HepG2 (cell line): ENCODE measurements around the gene SCYGR5. TPM values are rescaled to one million over a fixed set of nuclear protein-coding genes. Genes with fewer than 3 reads are reported as not detected.

ENCODE experiments used
- ATAC-seq: fragments of 200-7000 bp; cut with Tn5 transposase; 3 replicates; pipeline ENCODE4 v1.9.1; 2020; ENCODE audit warnings: mild to moderate bottlenecking, moderate library complexity
- BruUV-seq: library from RNA; stranded (reverse); fragments of 400-500 nt; replicated peaks from 2 replicates; lab custom pipeline; 2021; lab: Mats Ljungman, UMichigan
- CTCF ChIA-PET: fragments of 300-600 bp; formaldehyde crosslinking; extraction: SDS; loops from one replicate; lab custom pipeline; 2021; ENCODE audit warnings: low total read pairs, inconsistent platforms, low intra/inter-chr PET ratio; lab: Yijun Ruan, JAX
- POLR2A ChIA-PET: fragments of 350-600 bp; sonication (Branson Sonifier 250); formaldehyde crosslinking; loops from one replicate; lab custom pipeline; 2020; ENCODE audit warnings: antibody characterized with exemption, inconsistent platforms; lab: Yijun Ruan, JAX
- DNase-seq: peaks from one replicate; pipeline ENCODE4 v3.0.0-alpha.2; 2015; ENCODE audit warnings: low spot score
- FAIRE-seq: peaks from 3 replicates; lab custom pipeline; 2011; peaks lifted over from hg19 to GRCh38; lab: Jason Lieb, UNC
- H2AFZ ChIP-seq: one replicate; pipeline ENCODE4 v1.6.1; 2011; ENCODE audit warnings: low read length, inconsistent platforms
- H3K27ac ChIP-seq: fragments of 300-600 bp; 3 replicates; pipeline ENCODE4 v1.8.0; 2011; ENCODE audit warnings: mixed run types, mild to moderate bottlenecking, mixed read lengths, low read length, inconsistent platforms; ENCODE audit not compliant: insufficient read depth; ENCODE audit errors: extremely low read length
- H3K27me3 ChIP-seq, 2 experiments: fragments of 200-600 bp in 1 of 2; 2 replicates in 1 of 2; 3 replicates in 1 of 2; pipeline versions ENCODE4 v1.6.0 to v1.8.0; 2011; ENCODE audit warnings: low read length in 2 of 2, mild to moderate bottlenecking in 2 of 2, moderate library complexity in 2 of 2, inconsistent platforms in 1 of 2; ENCODE audit not compliant: insufficient read depth in 2 of 2, control insufficient read depth in 1 of 2
- H3K36me3 ChIP-seq, 2 experiments: fragments of 200-600 bp in 1 of 2; replicated peaks in 1 of 2; 2 replicates in 1 of 2; 3 replicates in 1 of 2; pipeline versions ENCODE4 v1.5.1 to v1.8.0; 2011; ENCODE audit warnings: low read length in 2 of 2, inconsistent platforms in 1 of 2; ENCODE audit not compliant: insufficient read depth in 2 of 2, control insufficient read depth in 1 of 2
- H3K4me1 ChIP-seq: 2 replicates; pipeline ENCODE4 v1.5.1; 2012; ENCODE audit warnings: low read length, inconsistent platforms; ENCODE audit not compliant: insufficient read depth
- H3K4me2 ChIP-seq: 2 replicates; pipeline ENCODE4 v1.6.0; 2011; ENCODE audit warnings: low read depth, low read length, inconsistent platforms
- H3K4me3 ChIP-seq, 3 experiments: fragments of 200-600 bp in 1 of 3; sonication (generic), shearing (Covaris generic) in 1 of 3; replicated peaks in 1 of 3; 2 replicates each; pipeline ENCODE4 v1.5.1; 2011 to 2016; ENCODE audit warnings: low read length in 3 of 3, inconsistent platforms in 2 of 3, low read depth in 2 of 3, mild to moderate bottlenecking in 2 of 3, control low read depth in 1 of 3, mixed read lengths in 1 of 3; ENCODE audit not compliant: insufficient read depth in 1 of 3
- H3K79me2 ChIP-seq: one replicate; pipeline ENCODE4 v1.6.1; 2011; ENCODE audit warnings: low read length, inconsistent platforms; ENCODE audit not compliant: insufficient read depth
- H3K9ac ChIP-seq: 2 replicates; pipeline ENCODE4 v1.6.0; 2011; ENCODE audit warnings: mild to moderate bottlenecking, low read depth, low read length, inconsistent platforms; ENCODE audit not compliant: insufficient read depth
- H3K9me3 ChIP-seq: 2 replicates; pipeline ENCODE4 v1.5.1; 2012; ENCODE audit warnings: mild to moderate bottlenecking, low read length
- H4K20me1 ChIP-seq: 2 replicates; pipeline ENCODE4 v1.6.0; 2011; ENCODE audit warnings: inconsistent platforms, mild to moderate bottlenecking, low read length, moderate library complexity; ENCODE audit not compliant: insufficient read depth
- CEBPG ChIP-seq: IDR thresholded peaks from 2 replicates; pipeline ENCODE4 v1.6.1; 2016
- GATAD2A ChIP-seq: IDR thresholded peaks from 2 replicates; pipeline ENCODE4 v1.6.1; 2016
- HNRNPLL ChIP-seq: fragments of 200-400 bp; formaldehyde crosslinking; IDR thresholded peaks from 2 replicates; pipeline ENCODE4 v1.6.1; 2017; ENCODE audit warnings: mild to moderate bottlenecking, low read depth, low read length; ENCODE audit not compliant: poor library complexity, severe bottlenecking
- JUN ChIP-seq: sonication (generic); formaldehyde crosslinking; IDR thresholded peaks from 2 replicates; pipeline ENCODE4 v1.4.0; 2020; ENCODE audit warnings: mild to moderate bottlenecking, missing genetic modification reagents
- KLF16 ChIP-seq, 2 experiments: sonication (generic) in 1 of 2; formaldehyde crosslinking in 1 of 2; IDR thresholded peaks; 2 replicates each; pipeline versions ENCODE4 v1.6.1 to v1.8.0; 2016 to 2023; ENCODE audit warnings: missing genetic modification reagents in 2 of 2, missing compliant biosample characterization in 1 of 2
- PHB2 ChIP-seq: fragments of 450-650 bp; IDR thresholded peaks from 2 replicates; pipeline ENCODE4 v1.6.1; 2018; ENCODE audit not compliant: partially characterized antibody
- RAD21 ChIP-seq: fragments of 450-650 bp; formaldehyde crosslinking; IDR thresholded peaks from 2 replicates; pipeline ENCODE4 v1.5.0; 2020; ENCODE audit warnings: mild to moderate bottlenecking
- RARA ChIP-seq: IDR thresholded peaks from 2 replicates; pipeline ENCODE4 v1.6.1; 2016; ENCODE audit warnings: missing genetic modification reagents, missing compliant biosample characterization
- RFXAP ChIP-seq: sonication (generic); formaldehyde crosslinking; IDR thresholded peaks from 2 replicates; pipeline ENCODE4 v1.4.0; 2020; ENCODE audit warnings: missing genetic modification reagents, borderline replicate concordance
- SNAPC2 ChIP-seq: sonication (generic); formaldehyde crosslinking; IDR thresholded peaks from 2 replicates; pipeline ENCODE4 v1.8.1; 2022; ENCODE audit warnings: mild to moderate bottlenecking, missing genetic modification reagents
- TARDBP ChIP-seq: sonication (generic); formaldehyde crosslinking; IDR thresholded peaks from 2 replicates; pipeline ENCODE4 v1.8.0; 2022; ENCODE audit warnings: mild to moderate bottlenecking, missing genetic modification reagents
- TCF12 ChIP-seq, 2 experiments: fragments of 450-650 bp in 1 of 2; sonication (generic) in 1 of 2; formaldehyde crosslinking in 1 of 2; IDR thresholded peaks; 2 replicates each; pipeline versions ENCODE4 v1.6.1 to v1.8.0; 2017 to 2022; ENCODE audit warnings: antibody characterized with exemption in 1 of 2, mild to moderate bottlenecking in 1 of 2, missing genetic modification reagents in 1 of 2, moderate library complexity in 1 of 2
- TCF7 ChIP-seq: sonication (generic); IDR thresholded peaks from 2 replicates; pipeline ENCODE4 v1.6.1; 2016; ENCODE audit warnings: antibody characterized with exemption, low read depth
- THAP7 ChIP-seq: sonication (generic); formaldehyde crosslinking; IDR thresholded peaks from 2 replicates; pipeline ENCODE4 v1.8.1; 2023; ENCODE audit warnings: mild to moderate bottlenecking, missing genetic modification reagents
- ZBTB8A ChIP-seq: sonication (generic); formaldehyde crosslinking; IDR thresholded peaks from 2 replicates; pipeline ENCODE4 v1.4.0; 2020; ENCODE audit warnings: mild to moderate bottlenecking, low read depth, missing genetic modification reagents, borderline replicate concordance
- ZIK1 ChIP-seq: sonication (generic); formaldehyde crosslinking; IDR thresholded peaks from 2 replicates; pipeline ENCODE4 v1.5.0; 2020; ENCODE audit warnings: mild to moderate bottlenecking, low read depth, missing genetic modification reagents, borderline replicate concordance
- ZNF282 ChIP-seq: fragments of 450-650 bp; IDR thresholded peaks from 2 replicates; pipeline ENCODE4 v1.6.1; 2018; ENCODE audit not compliant: partially characterized antibody
- ZNF317 ChIP-seq: sonication (generic); formaldehyde crosslinking; IDR thresholded peaks from 2 replicates; pipeline ENCODE4 v1.5.0; 2020; ENCODE audit warnings: mild to moderate bottlenecking, missing genetic modification reagents
- ZNF333 ChIP-seq: sonication (generic); formaldehyde crosslinking; IDR thresholded peaks from 2 replicates; pipeline ENCODE4 v1.4.0; 2020; ENCODE audit warnings: mild to moderate bottlenecking, missing genetic modification reagents, borderline replicate concordance
- ZNF343 ChIP-seq: sonication (generic); formaldehyde crosslinking; IDR thresholded peaks from 2 replicates; pipeline ENCODE4 v1.4.0; 2020; ENCODE audit warnings: mild to moderate bottlenecking, missing genetic modification reagents
- ZNF703 ChIP-seq: sonication (generic); formaldehyde crosslinking; IDR thresholded peaks from 2 replicates; pipeline ENCODE4 v1.5.1; 2020; ENCODE audit warnings: missing genetic modification reagents, mild to moderate bottlenecking, moderate library complexity, borderline replicate concordance
- ZNF883 ChIP-seq: sonication (generic); formaldehyde crosslinking; IDR thresholded peaks from 2 replicates; pipeline ENCODE4 v1.5.1; 2020; ENCODE audit warnings: mild to moderate bottlenecking, missing genetic modification reagents; ENCODE audit errors: not compliant biosample characterization
- WGBS: methylation state at CpG from one replicate; pipeline ENCODE4 v1.1.6; 2017; ENCODE audit warnings: low lambda C conversion rate; 5-methylcytosine and 5-hydroxymethylcytosine counted together
- in situ Hi-C: cut with HindIII; loops from 2 replicates; pipeline ENCODE4 v1.10.0; 2017; ENCODE audit warnings: low pct_unique_long_range_greater_than_20kb; ENCODE audit not compliant: extremely low pct_ligation_motif_present
- intact Hi-C: fragments of 100-400 bp; cut with micrococcal nuclease; formaldehyde crosslinking; loops from one replicate; pipeline ENCODE4 v1.10.0; 2022; ENCODE audit not compliant: unreplicated experiment
- polyA plus RNA-seq, 8 experiments: library from polyadenylated mRNA; depleted of rRNA in 3 of 8; stranded (reverse) in 7 of 8; unstranded in 1 of 8; fragments of >200 nt; fragmentation: Illumina TruSeq in 4 of 8; extraction: Trizol in 4 of 8; gene quantifications; 2 replicates each; pipeline versions ENCODE4 v1.2.1 to v1.2.3, GENCODE V29; 2011 to 2016; ENCODE audit warnings: low read depth in 4 of 8, missing spikeins in 1 of 8, mixed read lengths in 1 of 8; ENCODE audit not compliant: insufficient read depth in 1 of 8
- total RNA-seq, 5 experiments: library from RNA; depleted of rRNA; stranded (reverse); fragments of >200 nt; fragmentation: Illumina TruSeq; extraction: Trizol; gene quantifications; 2 replicates each; pipeline ENCODE4 v1.2.3, GENCODE V29; 2016; ENCODE audit warnings: low read depth in 1 of 5
- TF ChIP-seq, protein P1 (sequence below): sonication (generic); formaldehyde crosslinking; IDR thresholded peaks from 2 replicates; pipeline ENCODE4 v1.8.1; 2023; ENCODE audit warnings: missing genetic modification reagents, inconsistent platforms, borderline replicate concordance
- TF ChIP-seq, protein P2 (sequence below): IDR thresholded peaks from 2 replicates; pipeline ENCODE4 v1.6.1; 2016; ENCODE audit warnings: mild to moderate bottlenecking

The SCYGR5 gene
- total and polyA plus RNA-seq, 2 of the 13 experiments (the other 11 are each of a cell fraction or from before 2014, with no cell fraction given), result not detected

DNA sequence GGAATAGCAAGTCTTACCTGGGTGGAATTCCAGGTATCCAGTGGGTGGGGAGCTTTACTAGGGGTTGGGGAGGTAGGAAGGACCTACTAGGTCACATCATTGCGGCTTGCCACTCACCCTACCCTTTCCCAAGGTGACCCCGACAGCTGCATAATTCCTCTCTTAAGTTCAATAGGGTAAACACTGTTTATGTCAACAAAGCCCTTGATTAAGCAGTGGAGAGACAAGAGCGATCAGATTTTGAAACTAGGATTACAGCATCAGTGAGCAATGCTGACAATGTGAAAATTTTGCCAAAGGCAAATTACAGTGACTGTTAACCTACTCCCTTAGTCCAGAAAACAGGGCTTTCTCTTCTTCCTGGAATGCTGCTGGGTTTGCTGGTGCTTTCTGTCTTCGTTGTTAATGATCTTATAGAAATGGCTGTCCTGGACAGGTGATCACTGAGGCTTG lies 36.7 kb downstream of the SCYGR5 start (continued):
- no peak for TF ChIP-seq ZNF883 (CRISPR knock-in tag)
- TF ChIP-seq TARDBP (CRISPR knock-in tag), result no peak
- TF ChIP-seq, protein P1, sequence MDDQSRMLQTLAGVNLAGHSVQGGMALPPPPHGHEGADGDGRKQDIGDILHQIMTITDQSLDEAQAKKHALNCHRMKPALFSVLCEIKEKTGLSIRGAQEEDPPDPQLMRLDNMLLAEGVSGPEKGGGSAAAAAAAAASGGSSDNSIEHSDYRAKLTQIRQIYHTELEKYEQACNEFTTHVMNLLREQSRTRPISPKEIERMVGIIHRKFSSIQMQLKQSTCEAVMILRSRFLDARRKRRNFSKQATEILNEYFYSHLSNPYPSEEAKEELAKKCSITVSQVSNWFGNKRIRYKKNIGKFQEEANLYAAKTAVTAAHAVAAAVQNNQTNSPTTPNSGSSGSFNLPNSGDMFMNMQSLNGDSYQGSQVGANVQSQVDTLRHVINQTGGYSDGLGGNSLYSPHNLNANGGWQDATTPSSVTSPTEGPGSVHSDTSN (CRISPR knock-in tag), result no peak
- no peak for TF ChIP-seq HNRNPLL
- TF ChIP-seq PHB2, result no peak
- TF ChIP-seq JUN (CRISPR knock-in tag), result peak; percentile 88
- TF ChIP-seq TCF7, result 0 out of 2 replicates have a peak, but pooled peaks have one; percentile 16
- TF ChIP-seq ZNF333 (CRISPR knock-in tag), result no peak
- no peak for TF ChIP-seq ZIK1 (CRISPR knock-in tag)
- TF ChIP-seq ZNF343 (CRISPR knock-in tag), result no peak
- no peak for TF ChIP-seq TCF12 (IDR thresholded peaks at IDR 0.05)
- TF ChIP-seq TCF12 (CRISPR knock-in tag; IDR thresholded peaks at IDR 0.05), result no peak

GRCh38 chr2:227703961-227704360 lies 37.4 kb downstream of the SCYGR5 start:
- no peaks in the 10 kb centered on the region for H3K9me3 ChIP-seq
- H3K4me3 ChIP-seq, result no peak overlapping the region
- intact Hi-C loops, result loop anchor here (1.0 kb wide), 1 partner anchor 32 kb away; no protein-coding TSS in a partner anchor
- no peak overlapping the region for H3K27ac ChIP-seq
- no peaks in the 10 kb centered on the region for H3K27me3 ChIP-seq
- no peak for FAIRE-seq
- in situ Hi-C loops, result no loop called here
- H3K4me1 ChIP-seq, result peaks cover 30% of the 10 kb centered on the region
- no peaks in the 10 kb centered on the region for H3K36me3 ChIP-seq
- no peak overlapping the region for H2AFZ ChIP-seq
- no peaks in the 10 kb centered on the region for H4K20me1 ChIP-seq
- CTCF ChIA-PET, result no interaction called here
- H3K9ac ChIP-seq, result no peak overlapping the region
- no TSS peak for BruUV-seq
- no peaks in the 10 kb centered on the region for H3K79me2 ChIP-seq
- no peak for ATAC-seq
- POLR2A ChIA-PET, result no interaction called here
- no peak for DNase-seq
- H3K4me2 ChIP-seq, result no peak overlapping the region
- 75% methylated on average over 3 of the region's 3 CpGs for WGBS
- no peak for TF ChIP-seq ZNF282
- TF ChIP-seq, protein P2, sequence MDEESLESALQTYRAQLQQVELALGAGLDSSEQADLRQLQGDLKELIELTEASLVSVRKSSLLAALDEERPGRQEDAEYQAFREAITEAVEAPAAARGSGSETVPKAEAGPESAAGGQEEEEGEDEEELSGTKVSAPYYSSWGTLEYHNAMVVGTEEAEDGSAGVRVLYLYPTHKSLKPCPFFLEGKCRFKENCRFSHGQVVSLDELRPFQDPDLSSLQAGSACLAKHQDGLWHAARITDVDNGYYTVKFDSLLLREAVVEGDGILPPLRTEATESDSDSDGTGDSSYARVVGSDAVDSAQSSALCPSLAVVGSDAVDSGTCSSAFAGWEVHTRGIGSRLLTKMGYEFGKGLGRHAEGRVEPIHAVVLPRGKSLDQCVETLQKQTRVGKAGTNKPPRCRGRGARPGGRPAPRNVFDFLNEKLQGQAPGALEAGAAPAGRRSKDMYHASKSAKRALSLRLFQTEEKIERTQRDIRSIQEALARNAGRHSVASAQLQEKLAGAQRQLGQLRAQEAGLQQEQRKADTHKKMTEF, result no peak
- no peak for TF ChIP-seq THAP7 (CRISPR knock-in tag)
- no peak for TF ChIP-seq ZBTB8A (CRISPR knock-in tag)
- no peak for TF ChIP-seq RAD21 (CRISPR knock-in tag)
- no peak for TF ChIP-seq GATAD2A (CRISPR knock-in tag)
- TF ChIP-seq ZNF703, result no peak
- no peak for TF ChIP-seq ZNF317 (CRISPR knock-in tag)
- TF ChIP-seq RFXAP (CRISPR knock-in tag), result no peak
- no peak for TF ChIP-seq SNAPC2 (CRISPR knock-in tag)
- no peak for TF ChIP-seq KLF16 (CRISPR knock-in tag; IDR thresholded peaks at IDR 0.05)
- no peak for TF ChIP-seq CEBPG (CRISPR knock-in tag)
- TF ChIP-seq RARA, result no peak
